H9 (cell line): ENCODE data around the gene FOLR2. TPM values are rescaled to one million over a fixed set of nuclear protein-coding genes. Genes with fewer than 3 reads are reported as not detected.

Experiments
- DNase-seq: peaks from one replicate; pipeline ENCODE4 v3.0.0-alpha.2; 2017
- H2AFZ ChIP-seq: one replicate; pipeline ENCODE4 v1.6.1; 2013; ENCODE audit warnings: mild to moderate bottlenecking, low read length, control low read depth, moderate library complexity
- H2AK5ac ChIP-seq: 2 replicates; pipeline ENCODE4 v1.6.1; 2013; ENCODE audit warnings: low read length, control low read depth, mixed read lengths; ENCODE audit not compliant: insufficient read length
- H2BK120ac ChIP-seq: one replicate; pipeline ENCODE4 v1.6.1; 2013; ENCODE audit warnings: low read depth, mild to moderate bottlenecking, low read length, control low read depth, inconsistent platforms; ENCODE audit not compliant: poor library complexity, severe bottlenecking
- H2BK12ac ChIP-seq: 2 replicates; pipeline ENCODE4 v1.6.1; 2013; ENCODE audit warnings: low read length, control low read depth, mixed read lengths, low read depth; ENCODE audit not compliant: insufficient read length
- H2BK15ac ChIP-seq: 2 replicates; pipeline ENCODE4 v1.6.1; 2013; ENCODE audit warnings: low read depth, low read length, control low read depth
- H2BK20ac ChIP-seq: one replicate; pipeline ENCODE4 v1.6.1; 2013; ENCODE audit warnings: low read depth, mild to moderate bottlenecking, low read length, control low read depth, inconsistent platforms; ENCODE audit not compliant: poor library complexity, severe bottlenecking
- H2BK5ac ChIP-seq: 2 replicates; pipeline ENCODE4 v1.6.1; 2013; ENCODE audit warnings: low read length, control low read depth, mixed read lengths; ENCODE audit not compliant: insufficient read length
- H3K14ac ChIP-seq: 2 replicates; pipeline ENCODE4 v1.6.1; 2013; ENCODE audit warnings: low read length, control low read depth; ENCODE audit not compliant: insufficient read depth
- H3K18ac ChIP-seq: 2 replicates; pipeline ENCODE4 v1.6.1; 2013; ENCODE audit warnings: low read depth, mild to moderate bottlenecking, mixed read lengths, low read length, control low read depth; ENCODE audit not compliant: insufficient read length
- H3K23ac ChIP-seq: 2 replicates; pipeline ENCODE4 v1.6.1; 2013; ENCODE audit warnings: low read length, control low read depth, mixed read lengths, low read depth; ENCODE audit not compliant: insufficient read length
- H3K23me2 ChIP-seq: 2 replicates; pipeline ENCODE4 v1.6.1; 2013; ENCODE audit warnings: low read depth, mild to moderate bottlenecking, mixed read lengths, low read length, control low read depth; ENCODE audit not compliant: insufficient read length, poor library complexity, severe bottlenecking
- H3K27ac ChIP-seq: 2 replicates; pipeline ENCODE4 v1.5.1; 2013; ENCODE audit warnings: low read length, control low read depth, mixed read lengths, low read depth; ENCODE audit not compliant: insufficient read length
- H3K27me3 ChIP-seq: 2 replicates; pipeline ENCODE4 v1.6.1; 2013; ENCODE audit warnings: low read length, control low read depth, inconsistent platforms; ENCODE audit not compliant: insufficient read depth
- H3K4ac ChIP-seq: 2 replicates; pipeline ENCODE4 v1.6.1; 2013; ENCODE audit warnings: low read depth, mild to moderate bottlenecking, control low read depth, inconsistent platforms, low read length, moderate library complexity
- H3K4me1 ChIP-seq: 2 replicates; pipeline ENCODE4 v1.6.1; 2013; ENCODE audit warnings: low read length, control low read depth, inconsistent platforms; ENCODE audit not compliant: insufficient read depth
- H3K4me2 ChIP-seq: 2 replicates; pipeline ENCODE4 v1.6.1; 2013; ENCODE audit warnings: low read length, control low read depth, mixed read lengths; ENCODE audit not compliant: insufficient read length, insufficient read depth
- H3K56ac ChIP-seq: 2 replicates; pipeline ENCODE4 v1.6.1; 2013; ENCODE audit warnings: low read depth, mild to moderate bottlenecking, mixed read lengths, low read length, control low read depth; ENCODE audit not compliant: insufficient read length
- H3K79me1 ChIP-seq: 2 replicates; pipeline ENCODE4 v1.6.1; 2013; ENCODE audit warnings: low read depth, mild to moderate bottlenecking, moderate library complexity, low read length, control low read depth, inconsistent platforms; ENCODE audit not compliant: insufficient read depth, poor library complexity, severe bottlenecking
- H3K79me2 ChIP-seq: 2 replicates; pipeline ENCODE4 v1.6.1; 2013; ENCODE audit warnings: low read length, control low read depth, inconsistent platforms; ENCODE audit not compliant: insufficient read depth
- H3K9ac ChIP-seq: 2 replicates; pipeline ENCODE4 v1.6.1; 2013; ENCODE audit warnings: low read length, control low read depth, mixed read lengths; ENCODE audit not compliant: insufficient read length; ENCODE audit errors: extremely low read depth
- H3K9me3 ChIP-seq: one replicate; pipeline ENCODE4 v1.6.1; 2013; ENCODE audit warnings: low read depth, low read length, inconsistent platforms; ENCODE audit not compliant: control insufficient read depth
- H3T11ph ChIP-seq: one replicate; pipeline ENCODE4 v1.6.1; 2013; ENCODE audit warnings: mild to moderate bottlenecking, low read length, control low read depth, inconsistent platforms
- H4K20me1 ChIP-seq: one replicate; pipeline ENCODE4 v1.6.1; 2013; ENCODE audit not compliant: control insufficient read depth, insufficient read length, insufficient read depth
- H4K5ac ChIP-seq: 2 replicates; pipeline ENCODE4 v1.6.1; 2013; ENCODE audit warnings: low read depth, mild to moderate bottlenecking, mixed read lengths, low read length, control low read depth; ENCODE audit not compliant: insufficient read length
- H4K8ac ChIP-seq: replicated peaks from 2 replicates; pipeline ENCODE4 v1.6.1; 2013; ENCODE audit warnings: low read length, control low read depth, mixed read lengths, low read depth; ENCODE audit not compliant: insufficient read length
- H4K91ac ChIP-seq: 2 replicates; pipeline ENCODE4 v1.6.1; 2013; ENCODE audit warnings: low read depth, mild to moderate bottlenecking, moderate library complexity, mixed read lengths, low read length, control low read depth; ENCODE audit not compliant: insufficient read length
- H3K27ac Mint-ChIP-seq, 3 experiments: 2 replicates in 2 of 3; 3 replicates in 1 of 3; pipeline ENCODE4 v1.8.0; 2020 to 2021; ENCODE audit warnings: mixed read lengths in 3 of 3, mild to moderate bottlenecking in 1 of 3, moderate library complexity in 1 of 3
- H3K27me3 Mint-ChIP-seq: 2 replicates; pipeline ENCODE4 v1.8.0; 2021; ENCODE audit warnings: low read depth, mild to moderate bottlenecking, moderate library complexity, mixed read lengths
- H3K36me3 Mint-ChIP-seq, 3 experiments: 2 replicates in 2 of 3; 3 replicates in 1 of 3; pipeline ENCODE4 v1.8.0; 2020 to 2021; ENCODE audit warnings: low read depth in 3 of 3, mixed read lengths in 3 of 3; ENCODE audit not compliant: insufficient read depth in 1 of 3
- H3K4me1 Mint-ChIP-seq, 2 experiments: 2 replicates each; pipeline ENCODE4 v1.8.0; 2020; ENCODE audit warnings: mixed read lengths in 2 of 2
- H3K4me3 Mint-ChIP-seq, 2 experiments: 2 replicates in 1 of 2; 3 replicates in 1 of 2; pipeline ENCODE4 v1.8.0; 2020 to 2021; ENCODE audit warnings: mild to moderate bottlenecking in 2 of 2, mixed read lengths in 2 of 2, moderate library complexity in 1 of 2
- H3K9me3 Mint-ChIP-seq, 2 experiments: 2 replicates in 1 of 2; 3 replicates in 1 of 2; pipeline ENCODE4 v1.8.0; 2020; ENCODE audit warnings: mild to moderate bottlenecking in 2 of 2, mixed read lengths in 2 of 2, moderate library complexity in 1 of 2
- WGBS: extraction: QIAGEN DNeasy Blood & Tissue Kit; methylation state at CpG from one replicate; pipeline ENCODE4 v1.1.7; 2013; ENCODE audit warnings: missing lambda C conversion rate, low lambda C conversion rate, mixed read lengths; ENCODE audit not compliant: insufficient read length; ENCODE audit errors: extremely low coverage; 5-methylcytosine and 5-hydroxymethylcytosine counted together
- total RNA-seq: library from RNA; stranded (reverse); gene quantifications from 2 replicates; pipeline ENCODE4 v1.2.1, GENCODE V29; 2021
- TF ChIP-seq, protein P1 (sequence below): fragments of 200-600 bp; sonication (generic); conservative IDR thresholded peaks from 3 replicates; pipeline ENCODE4 v1.8.0; 2021; ENCODE audit warnings: antibody characterized with exemption, mild to moderate bottlenecking

FOLR2 gene
- total RNA-seq, 1 experiment from 2014 or later, result not detected

DNA sequence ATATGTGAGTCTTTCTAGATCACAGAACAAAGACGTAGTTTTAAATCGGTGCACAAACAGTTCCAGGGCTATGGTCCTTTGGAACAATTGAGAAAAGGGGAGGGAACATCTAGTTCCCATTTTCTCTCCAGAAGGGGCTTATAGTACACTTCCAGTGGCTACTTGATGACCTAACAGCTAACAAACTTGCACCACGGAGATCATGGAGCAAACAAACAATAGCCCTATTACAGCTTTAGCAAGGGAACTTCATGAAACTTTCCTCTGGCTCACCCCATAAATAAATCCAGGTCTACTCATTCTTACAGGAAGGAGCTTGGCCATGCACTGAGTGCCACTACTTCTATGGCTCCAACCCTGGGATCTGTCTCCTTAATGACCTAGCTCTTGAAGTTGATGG, 8.3 kb upstream of the FOLR2 start:
- no peak overlapping the region for H3K23ac ChIP-seq
- H2BK12ac ChIP-seq, result no peak overlapping the region
- H3T11ph ChIP-seq, result no peak overlapping the region
- no peak overlapping the region for H2BK20ac ChIP-seq
- H3K4me1 ChIP-seq, result no peaks in the 10 kb centered on the region
- H2AFZ ChIP-seq, result no peak overlapping the region
- Mint-ChIP-seq H3K4me3 (no peak overlapping the region), H3K27me3 (peaks cover 6% of the 10 kb centered on the region), H3K36me3 (no peaks in the 10 kb centered on the region), H3K4me1 (peaks cover 0 to 7% of the 10 kb centered on the region in 2 experiments; a peak in 3 of 4 replicates), H3K27ac (no peak overlapping the region), H3K9me3 (no peaks in the 10 kb centered on the region)
- no CpG with 5 or more reads among the region's 3 CpGs for WGBS
- H4K91ac ChIP-seq, result no peak overlapping the region
- no peak overlapping the region for H2AK5ac ChIP-seq
- no peak overlapping the region for H3K9ac ChIP-seq
- H3K23me2 ChIP-seq, result no peaks in the 10 kb centered on the region
- H3K27me3 ChIP-seq, result no peaks in the 10 kb centered on the region
- H3K4ac ChIP-seq, result no peak overlapping the region
- no peak overlapping the region for H3K14ac ChIP-seq
- no peak overlapping the region for H2BK15ac ChIP-seq
- H4K20me1 ChIP-seq, result no peaks in the 10 kb centered on the region
- H4K8ac ChIP-seq, result no peak overlapping the region
- TF ChIP-seq, protein P1, sequence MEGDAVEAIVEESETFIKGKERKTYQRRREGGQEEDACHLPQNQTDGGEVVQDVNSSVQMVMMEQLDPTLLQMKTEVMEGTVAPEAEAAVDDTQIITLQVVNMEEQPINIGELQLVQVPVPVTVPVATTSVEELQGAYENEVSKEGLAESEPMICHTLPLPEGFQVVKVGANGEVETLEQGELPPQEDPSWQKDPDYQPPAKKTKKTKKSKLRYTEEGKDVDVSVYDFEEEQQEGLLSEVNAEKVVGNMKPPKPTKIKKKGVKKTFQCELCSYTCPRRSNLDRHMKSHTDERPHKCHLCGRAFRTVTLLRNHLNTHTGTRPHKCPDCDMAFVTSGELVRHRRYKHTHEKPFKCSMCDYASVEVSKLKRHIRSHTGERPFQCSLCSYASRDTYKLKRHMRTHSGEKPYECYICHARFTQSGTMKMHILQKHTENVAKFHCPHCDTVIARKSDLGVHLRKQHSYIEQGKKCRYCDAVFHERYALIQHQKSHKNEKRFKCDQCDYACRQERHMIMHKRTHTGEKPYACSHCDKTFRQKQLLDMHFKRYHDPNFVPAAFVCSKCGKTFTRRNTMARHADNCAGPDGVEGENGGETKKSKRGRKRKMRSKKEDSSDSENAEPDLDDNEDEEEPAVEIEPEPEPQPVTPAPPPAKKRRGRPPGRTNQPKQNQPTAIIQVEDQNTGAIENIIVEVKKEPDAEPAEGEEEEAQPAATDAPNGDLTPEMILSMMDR, result no peak
- no peak overlapping the region for H3K56ac ChIP-seq
- H3K9me3 ChIP-seq, result no peaks in the 10 kb centered on the region
- no peak for DNase-seq
- no peaks in the 10 kb centered on the region for H3K79me1 ChIP-seq
- no peak overlapping the region for H2BK120ac ChIP-seq
- H3K18ac ChIP-seq, result no peak overlapping the region
- H3K4me2 ChIP-seq, result no peak overlapping the region
- H3K27ac ChIP-seq, result no peak overlapping the region
- H4K5ac ChIP-seq, result no peak overlapping the region
- no peak overlapping the region for H2BK5ac ChIP-seq
- no peaks in the 10 kb centered on the region for H3K79me2 ChIP-seq
